HFFc6 (cell line): Measurements from ENCODE around the gene AXIN1. TPM values are rescaled to one million over a fixed set of nuclear protein-coding genes. Genes with fewer than 3 reads are reported as not detected.

Experiments
- DNase-seq: peaks from one replicate; pipeline ENCODE4 v3.0.0-alpha.2; 2018
- H3K27ac Mint-ChIP-seq: 2 replicates; pipeline ENCODE4 v1.8.0; 2020; ENCODE audit warnings: mild to moderate bottlenecking, mixed read lengths
- H3K27me3 Mint-ChIP-seq: 2 replicates; pipeline ENCODE4 v1.8.0; 2021; ENCODE audit warnings: mild to moderate bottlenecking, moderate library complexity, mixed read lengths; ENCODE audit not compliant: insufficient read depth
- H3K36me3 Mint-ChIP-seq: 2 replicates; pipeline ENCODE4 v1.8.0; 2021; ENCODE audit warnings: low read depth, mixed read lengths
- H3K4me1 Mint-ChIP-seq: 2 replicates; pipeline ENCODE4 v1.8.0; 2020; ENCODE audit warnings: low read depth, mixed read lengths
- H3K4me3 Mint-ChIP-seq: 2 replicates; pipeline ENCODE4 v1.8.0; 2020; ENCODE audit warnings: mild to moderate bottlenecking, moderate library complexity, mixed read lengths
- H3K9me3 Mint-ChIP-seq: 2 replicates; pipeline ENCODE4 v1.8.0; 2020; ENCODE audit warnings: mild to moderate bottlenecking, mixed read lengths
- CTCF ChIP-seq: fragments of 200-600 bp; sonication (generic); IDR thresholded peaks from 2 replicates; pipeline ENCODE4 v1.5.0; 2021; ENCODE audit warnings: antibody characterized with exemption, mild to moderate bottlenecking
- total RNA-seq, 6 experiments: library from RNA; stranded (reverse); fragmentation: NEBNext Ultra II Directional; extraction: Animal tissue kit (Norgen Biotek cat#: 25700); gene quantifications; 2 replicates in 1 of 6; 3 replicates in 5 of 6; pipeline ENCODE4 v1.2.3, GENCODE V29; 2021

The AXIN1 gene
- total RNA-seq, 6 experiments from 2014 or later: 13.6 to 16.7 (median 14.7) TPM

GRCh38 chr16:398561-399339, 46.2 kb upstream of the AXIN1 start:
- Mint-ChIP-seq H3K4me1 (peaks cover 19% of the 10 kb centered on the region), H3K36me3 (peaks cover 8% of the 10 kb centered on the region), H3K27ac (peak overlapping the region; percentile 74), H3K27me3 (peaks cover 6% of the 10 kb centered on the region; the same call in 1 of the 2 replicates), H3K4me3 (peak overlapping the region; percentile 63; the same call in 1 of the 2 replicates), H3K9me3 (no peaks in the 10 kb centered on the region)
- no peak for TF ChIP-seq CTCF
- no peak for DNase-seq

GRCh38 chr16:397736-398332, 45.3 kb upstream of the AXIN1 start:
- peak overlapping the region; percentile 74 for H3K27ac Mint-ChIP-seq

GRCh38 chr16:397135-397661, 44.7 kb upstream of the AXIN1 start, which contains the start of gene NME4:
TSS of gene NME4 (plus strand) at chr16:397199. CDS start at chr16:397223, 24 bp downstream.
- TF ChIP-seq CTCF: no peak
- DNase-seq: no peak
- Mint-ChIP-seq H3K27me3 (peaks cover 6% of the 10 kb centered on the region; the same call in 1 of the 2 replicates), H3K27ac (peak within 1 kb of the TSS; percentile 92), H3K9me3 (peaks cover under 1% of the 10 kb centered on the region; the same call in 1 of the 2 replicates), H3K4me1 (peaks cover 19% of the 10 kb centered on the region), H3K4me3 (peak within 1 kb of the TSS; percentile 90), H3K36me3 (peaks cover 8% of the 10 kb centered on the region)

More at GRCh38 chr16:397736-398332, 45.3 kb upstream of the AXIN1 start:
- H3K36me3 Mint-ChIP-seq: peaks cover 8% of the 10 kb centered on the region
- H3K4me1 Mint-ChIP-seq: peaks cover 19% of the 10 kb centered on the region
- DNase-seq: peak; percentile 87
- TF ChIP-seq CTCF: peak; percentile 63
- H3K9me3 Mint-ChIP-seq: no peaks in the 10 kb centered on the region
- peaks cover 6% of the 10 kb centered on the region; the same call in 1 of the 2 replicates for H3K27me3 Mint-ChIP-seq
- H3K4me3 Mint-ChIP-seq: peak overlapping the region; percentile 63

- Mint-ChIP-seq H3K4me1 (peaks cover 19% of the 10 kb centered on the region), H3K27ac (peak overlapping the region; percentile 92), H3K9me3 (peaks cover 5% of the 10 kb centered on the region; the same call in 1 of the 2 replicates), H3K27me3 (peaks cover 6% of the 10 kb centered on the region; the same call in 1 of the 2 replicates), H3K36me3 (peaks cover 8% of the 10 kb centered on the region), H3K4me3 (peak overlapping the region; percentile 90)
- no peak for TF ChIP-seq CTCF
- DNase-seq: peak; percentile 33
Observed at GRCh38 chr16:396605-397004, 44.1 kb upstream of the AXIN1 start.

- peaks cover 5% of the 10 kb centered on the region; the same call in 1 of the 2 replicates for H3K9me3 Mint-ChIP-seq
- H3K4me3 Mint-ChIP-seq: peak overlapping the region; percentile 90
- H3K36me3 Mint-ChIP-seq: peaks cover 8% of the 10 kb centered on the region
- DNase-seq: no peak
- peaks cover 5% of the 10 kb centered on the region; the same call in 1 of the 2 replicates for H3K27me3 Mint-ChIP-seq
- H3K4me1 Mint-ChIP-seq: peaks cover 19% of the 10 kb centered on the region
- TF ChIP-seq CTCF: no peak
- peak overlapping the region; percentile 92; the same call in 1 of the 2 replicates for H3K27ac Mint-ChIP-seq
Observed at GRCh38 chr16:396199-396598, 43.7 kb upstream of the AXIN1 start.
